PC-9 (cell line): ENCODE measurements around the gene GKAP1.
"Not testable (repeated sequence)": the region's sequence is repeated elsewhere in the genome, so short reads cannot be mapped to it uniquely, and the experiment has no call there.

Source experiments
- CTCF ChIP-seq: fragments of 200-600 bp; sonication (generic); conservative IDR thresholded peaks from 2 replicates; pipeline ENCODE4 v1.6.1; 2017; ENCODE audit warnings: mixed run types, antibody characterized with exemption, mild to moderate bottlenecking, moderate library complexity
- EZH2 ChIP-seq: fragments of 200-600 bp; sonication (generic); IDR thresholded peaks from 2 replicates; pipeline ENCODE4 v1.8.0; 2017; ENCODE audit warnings: antibody characterized with exemption, low read depth

- TF ChIP-seq CTCF, EZH2: not testable (repeated sequence)
These were observed 13.0 kb upstream of the GKAP1 start for GRCh38 chr9:83830426-83831071.
